Uterus (tissue), 2 donors: ENCODE measurements around the gene TRUB1.

ENCODE experiments used
- POLR2A ChIP-seq, 2 donors: fragments of 450-650 bp; IDR thresholded peaks; one replicate each; pipeline ENCODE4 v1.6.1; 2016; ENCODE audit warnings: antibody characterized with exemption in 2 of 2, mild to moderate bottlenecking in 1 of 2, moderate library complexity in 1 of 2
- TF ChIP-seq, protein P1 (sequence below), 4 experiments: fragments of 200-600 bp in 2 of 4; fragments of 450-650 bp in 2 of 4; sonication (generic) in 2 of 4; IDR thresholded peaks; one replicate each; pipeline ENCODE4 v1.5.1; 2016 to 2019; ENCODE audit warnings: antibody characterized with exemption in 4 of 4, mild to moderate bottlenecking in 2 of 4, moderate library complexity in 1 of 4

DNA sequence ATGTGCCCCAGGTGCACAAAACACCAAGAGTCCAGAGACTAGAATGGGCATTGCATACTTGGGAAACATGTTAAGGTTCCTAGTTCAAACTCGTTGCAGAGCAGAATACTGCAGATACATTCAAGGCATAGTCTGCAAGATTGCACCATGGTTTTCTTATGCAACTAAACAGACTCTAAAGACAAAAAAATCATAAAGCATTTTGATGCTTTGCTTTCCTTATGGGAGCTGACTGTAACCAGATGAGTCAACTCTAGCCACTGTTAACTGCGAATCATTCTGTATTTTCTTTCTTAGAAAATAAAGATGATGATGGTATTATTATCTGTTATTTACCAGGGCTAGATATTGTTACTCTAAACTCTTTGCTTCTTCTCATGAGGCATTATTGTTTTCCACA is 19.7 kb downstream of the TRUB1 start:
- TF ChIP-seq, protein P1, sequence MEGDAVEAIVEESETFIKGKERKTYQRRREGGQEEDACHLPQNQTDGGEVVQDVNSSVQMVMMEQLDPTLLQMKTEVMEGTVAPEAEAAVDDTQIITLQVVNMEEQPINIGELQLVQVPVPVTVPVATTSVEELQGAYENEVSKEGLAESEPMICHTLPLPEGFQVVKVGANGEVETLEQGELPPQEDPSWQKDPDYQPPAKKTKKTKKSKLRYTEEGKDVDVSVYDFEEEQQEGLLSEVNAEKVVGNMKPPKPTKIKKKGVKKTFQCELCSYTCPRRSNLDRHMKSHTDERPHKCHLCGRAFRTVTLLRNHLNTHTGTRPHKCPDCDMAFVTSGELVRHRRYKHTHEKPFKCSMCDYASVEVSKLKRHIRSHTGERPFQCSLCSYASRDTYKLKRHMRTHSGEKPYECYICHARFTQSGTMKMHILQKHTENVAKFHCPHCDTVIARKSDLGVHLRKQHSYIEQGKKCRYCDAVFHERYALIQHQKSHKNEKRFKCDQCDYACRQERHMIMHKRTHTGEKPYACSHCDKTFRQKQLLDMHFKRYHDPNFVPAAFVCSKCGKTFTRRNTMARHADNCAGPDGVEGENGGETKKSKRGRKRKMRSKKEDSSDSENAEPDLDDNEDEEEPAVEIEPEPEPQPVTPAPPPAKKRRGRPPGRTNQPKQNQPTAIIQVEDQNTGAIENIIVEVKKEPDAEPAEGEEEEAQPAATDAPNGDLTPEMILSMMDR (IDR thresholded peaks at IDR 0.05) = no peak
- no peak for TF ChIP-seq POLR2A (IDR thresholded peaks at IDR 0.05)
